Effector memory CD4-positive, alpha-beta T cell (primary cell): ENCODE data around the gene GSG1L.

Experiments
- DNase-seq, 3 donors: peaks; one replicate each; pipeline ENCODE4 v3.0.0-alpha.2; 2020
- H3K27ac ChIP-seq: 2 replicates; pipeline ENCODE4 v1.7.0; 2013; ENCODE audit warnings: mild to moderate bottlenecking, low read length, moderate library complexity; ENCODE audit not compliant: insufficient read depth, poor library complexity, severe bottlenecking
- H3K27me3 ChIP-seq: replicated peaks from 2 replicates; pipeline ENCODE4 v1.7.0; 2013; ENCODE audit warnings: mild to moderate bottlenecking, low read length; ENCODE audit not compliant: insufficient read depth, control insufficient read depth, poor library complexity, severe bottlenecking
- H3K36me3 ChIP-seq: 2 replicates; pipeline ENCODE4 v1.7.0; 2013; ENCODE audit warnings: mild to moderate bottlenecking, low read length, moderate library complexity; ENCODE audit not compliant: control insufficient read depth, insufficient read depth
- H3K4me1 ChIP-seq: 2 replicates; pipeline ENCODE4 v1.7.0; 2013; ENCODE audit warnings: low read length, mild to moderate bottlenecking; ENCODE audit not compliant: control insufficient read depth, insufficient read depth, poor library complexity, severe bottlenecking
- H3K4me3 ChIP-seq: 2 replicates; pipeline ENCODE4 v1.7.0; 2013; ENCODE audit warnings: low read length, low read depth, mild to moderate bottlenecking; ENCODE audit not compliant: insufficient read depth, poor library complexity, severe bottlenecking
- H3K9me3 ChIP-seq: 2 replicates; pipeline ENCODE4 v1.7.0; 2013; ENCODE audit warnings: mild to moderate bottlenecking, low read length, moderate library complexity; ENCODE audit not compliant: control insufficient read depth

GSG1L gene

DNA sequence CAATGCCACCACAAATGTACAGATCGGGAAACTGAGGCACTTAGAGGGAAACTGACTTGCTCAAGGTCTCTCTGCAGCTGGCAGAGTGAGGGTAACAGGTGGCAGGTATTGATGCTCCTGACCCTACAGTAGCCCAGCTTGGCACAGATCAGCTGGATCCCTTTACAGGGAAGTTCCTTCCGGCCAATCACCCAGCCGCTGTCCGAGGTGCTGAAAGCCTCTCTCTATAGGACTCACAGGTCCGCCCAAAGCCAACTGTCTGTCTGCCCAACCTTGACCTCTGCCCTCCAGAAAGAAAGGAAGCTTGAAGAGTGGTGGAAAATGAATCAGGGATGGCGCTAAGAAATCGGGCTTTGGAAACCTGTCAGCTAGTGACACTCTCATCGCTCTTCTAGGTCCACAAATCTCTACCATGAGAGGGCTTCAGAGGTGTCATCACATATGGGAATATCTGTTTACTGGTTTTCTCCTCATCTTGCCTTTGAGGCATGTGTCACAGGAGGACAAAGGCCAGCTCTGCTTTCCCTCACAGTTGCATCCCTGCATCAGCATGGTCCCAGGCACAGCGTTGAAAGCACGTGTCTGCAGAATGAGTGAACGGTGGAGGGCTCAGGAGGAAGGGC, 267.4 kb downstream of the GSG1L start:
- H3K36me3 ChIP-seq, result no peaks in the 10 kb centered on the region
- no peak overlapping the region for H3K4me3 ChIP-seq
- no peaks in the 10 kb centered on the region for H3K9me3 ChIP-seq
- no peak overlapping the region for H3K27ac ChIP-seq
- no peaks in the 10 kb centered on the region for H3K4me1 ChIP-seq
- no peak for DNase-seq
- no peaks in the 10 kb centered on the region for H3K27me3 ChIP-seq

DNA sequence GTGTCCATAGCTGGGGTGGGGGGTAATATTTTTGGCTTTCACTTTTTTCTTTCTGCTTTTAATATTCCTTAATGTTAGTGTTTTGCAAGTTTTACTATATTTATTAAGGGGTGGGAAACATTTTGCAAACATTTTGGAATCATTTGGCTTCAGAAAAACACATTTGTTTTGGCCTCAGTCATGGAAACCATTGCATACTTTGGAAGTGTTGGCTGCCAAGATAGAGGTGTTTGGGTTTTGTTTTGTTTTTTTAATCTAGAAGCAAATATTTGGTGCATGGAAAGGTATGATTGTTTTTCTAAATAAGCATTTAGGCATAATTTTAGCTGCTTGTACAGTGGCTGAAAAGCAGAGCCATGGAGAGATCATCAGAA, 270.3 kb downstream of the GSG1L start:
- H3K9me3 ChIP-seq, result no peaks in the 10 kb centered on the region
- no peak for DNase-seq
- no peak overlapping the region for H3K4me3 ChIP-seq
- H3K27me3 ChIP-seq, result no peaks in the 10 kb centered on the region
- no peaks in the 10 kb centered on the region for H3K4me1 ChIP-seq
- H3K27ac ChIP-seq, result no peak overlapping the region
- H3K36me3 ChIP-seq, result no peaks in the 10 kb centered on the region

DNA sequence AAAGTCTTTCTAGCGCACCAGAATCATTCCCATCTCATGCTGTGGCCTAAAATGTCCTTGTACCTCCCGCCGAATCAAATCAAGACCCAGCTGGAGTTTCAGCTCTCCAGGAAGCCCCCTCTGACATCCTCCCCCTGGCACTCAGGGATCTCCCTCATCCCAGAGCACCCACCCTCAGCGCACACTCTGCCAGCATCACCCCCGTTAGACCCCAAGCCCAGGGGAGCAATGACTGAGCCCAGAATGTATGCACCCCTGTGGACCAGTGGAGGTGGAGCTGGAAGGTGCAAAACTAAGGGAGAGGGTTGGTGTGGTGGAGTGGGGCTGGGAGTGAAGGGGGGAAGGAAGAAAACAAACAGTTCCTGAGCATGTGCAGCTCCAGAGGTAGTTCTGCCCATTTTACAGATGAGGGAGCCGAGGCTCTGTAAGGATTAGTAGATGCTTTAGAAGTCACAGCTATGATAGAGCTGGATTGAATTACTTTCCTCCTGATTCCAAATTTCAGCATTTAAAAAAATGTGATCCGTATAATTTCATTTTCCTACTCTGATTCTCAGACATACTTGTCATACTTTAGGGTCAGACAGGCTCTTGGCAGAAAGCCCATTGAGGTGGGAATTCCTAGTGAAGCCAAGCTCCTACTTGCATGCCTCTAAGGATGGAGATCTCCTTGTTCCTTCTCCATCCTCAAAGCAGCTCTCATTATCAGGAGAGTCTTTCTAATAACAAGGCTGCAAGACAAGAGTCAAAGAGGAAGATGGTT, 270.8 kb downstream of the GSG1L start:
- Histone ChIP-seq H3K4me3 (no peak overlapping the region), H3K36me3 (no peaks in the 10 kb centered on the region), H3K4me1 (no peaks in the 10 kb centered on the region), H3K9me3 (no peaks in the 10 kb centered on the region), H3K27me3 (no peaks in the 10 kb centered on the region), H3K27ac (no peak overlapping the region)
- no peak for DNase-seq

DNA sequence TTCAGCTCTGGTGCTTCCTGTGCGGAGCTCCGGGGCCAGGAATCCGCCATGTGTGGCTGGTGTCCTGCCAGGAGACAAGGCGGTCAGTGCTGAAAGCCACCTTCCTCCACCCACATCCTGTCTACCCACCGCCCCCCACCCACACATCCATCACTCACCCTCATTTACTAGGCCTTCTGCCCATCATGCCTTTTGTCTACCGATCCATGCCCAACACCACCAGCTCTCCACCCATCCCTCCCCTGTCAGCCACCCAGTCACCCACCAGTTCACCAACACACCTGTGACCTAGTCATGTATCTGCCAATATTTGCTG, 272.2 kb downstream of the GSG1L start:
- Histone ChIP-seq H3K4me1 (no peaks in the 10 kb centered on the region), H3K4me3 (no peak overlapping the region), H3K9me3 (no peaks in the 10 kb centered on the region), H3K27ac (no peak overlapping the region), H3K36me3 (no peaks in the 10 kb centered on the region), H3K27me3 (no peaks in the 10 kb centered on the region)
- DNase-seq, result no peak

- no peak overlapping the region for H3K4me3 ChIP-seq
- no peak for DNase-seq
- H3K36me3 ChIP-seq, result no peaks in the 10 kb centered on the region
- H3K27me3 ChIP-seq, result no peaks in the 10 kb centered on the region
- H3K27ac ChIP-seq, result no peak overlapping the region
- H3K9me3 ChIP-seq, result no peaks in the 10 kb centered on the region
- no peaks in the 10 kb centered on the region for H3K4me1 ChIP-seq
Observed at GRCh38 chr16:27790546-27791403, 272.7 kb downstream of the GSG1L start.

GRCh38 chr16:27789595-27790241, 273.8 kb downstream of the GSG1L start:
- H3K27me3 ChIP-seq, result no peaks in the 10 kb centered on the region
- DNase-seq, result no peak

DNA sequence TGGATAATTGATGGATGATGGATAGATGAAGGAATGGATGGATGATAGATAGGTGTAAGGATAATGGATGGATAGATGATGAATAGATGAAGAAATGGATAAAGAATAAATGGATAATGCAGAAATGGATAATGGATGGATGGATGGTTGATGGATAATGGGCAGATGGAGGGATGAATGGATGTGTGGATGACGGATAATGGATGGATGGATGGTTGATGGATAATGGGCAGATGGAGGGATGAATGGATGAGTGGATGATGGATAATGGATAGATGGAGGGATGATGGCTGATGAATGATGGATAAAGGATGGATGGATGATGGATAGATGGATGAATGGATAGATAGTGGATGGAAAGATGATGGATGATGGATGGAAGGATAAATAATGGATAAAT, 274.4 kb downstream of the GSG1L start:
- H3K27me3 ChIP-seq, result no peaks in the 10 kb centered on the region
- no peaks in the 10 kb centered on the region for H3K4me1 ChIP-seq
- H3K4me3 ChIP-seq, result no peak overlapping the region
- no peak for DNase-seq
- H3K27ac ChIP-seq, result no peak overlapping the region
- no peaks in the 10 kb centered on the region for H3K9me3 ChIP-seq
- no peaks in the 10 kb centered on the region for H3K36me3 ChIP-seq

More at GRCh38 chr16:27789595-27790241, 273.8 kb downstream of the GSG1L start:
- no peaks in the 10 kb centered on the region for H3K9me3 ChIP-seq
- no peak overlapping the region for H3K4me3 ChIP-seq
- no peaks in the 10 kb centered on the region for H3K4me1 ChIP-seq
- no peak overlapping the region for H3K27ac ChIP-seq
- no peaks in the 10 kb centered on the region for H3K36me3 ChIP-seq

- H3K27ac ChIP-seq, result no peak overlapping the region
- H3K4me3 ChIP-seq, result no peak overlapping the region
- no peaks in the 10 kb centered on the region for H3K4me1 ChIP-seq
- H3K36me3 ChIP-seq, result no peaks in the 10 kb centered on the region
- H3K9me3 ChIP-seq, result no peaks in the 10 kb centered on the region
- DNase-seq, result no peak
- no peaks in the 10 kb centered on the region for H3K27me3 ChIP-seq
Observed at GRCh38 chr16:27787665-27788064, 275.8 kb downstream of the GSG1L start.

DNA sequence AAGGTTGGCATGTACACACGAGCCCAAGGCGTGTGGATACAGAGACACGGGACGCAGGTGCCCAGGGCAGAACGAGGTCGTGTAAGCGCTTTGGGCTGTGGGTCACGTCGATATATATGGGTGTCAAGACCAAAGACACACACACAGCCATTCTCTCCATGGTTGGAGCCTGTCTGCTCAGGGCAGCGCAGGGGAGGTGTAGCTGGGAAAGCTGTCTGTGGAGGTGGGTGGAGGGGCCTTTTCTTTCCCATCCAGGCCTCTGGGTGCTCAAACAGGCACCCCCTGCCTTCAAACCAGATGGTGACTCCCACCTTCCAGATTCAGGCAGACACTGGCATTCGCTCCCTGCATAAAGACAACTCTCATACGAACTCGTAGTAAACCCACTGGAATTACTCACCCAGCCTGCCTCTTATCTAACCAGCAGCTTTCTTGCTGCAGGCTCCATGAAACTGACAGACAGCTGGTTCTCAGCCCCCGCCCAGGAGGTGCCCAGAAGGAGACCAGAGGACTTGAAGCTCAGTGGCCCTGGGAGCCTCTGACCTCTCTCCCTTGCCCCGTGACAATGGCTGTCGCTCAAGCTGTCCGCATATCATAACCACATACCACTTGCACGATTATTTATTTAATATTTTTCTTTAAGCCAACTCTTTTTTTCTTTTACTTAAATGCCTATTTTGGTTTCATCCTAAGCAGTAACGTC, 276.4 kb downstream of the GSG1L start:
- no peaks in the 10 kb centered on the region for H3K27me3 ChIP-seq
- no peaks in the 10 kb centered on the region for H3K4me1 ChIP-seq
- H3K9me3 ChIP-seq, result no peaks in the 10 kb centered on the region
- H3K27ac ChIP-seq, result no peak overlapping the region
- DNase-seq, result no peak
- H3K36me3 ChIP-seq, result no peaks in the 10 kb centered on the region
- no peak overlapping the region for H3K4me3 ChIP-seq
